HUES48 (cell line): ENCODE data around the gene ZBTB37.

ENCODE experiments used
- H3K27ac ChIP-seq: one replicate; pipeline ENCODE4 v1.7.0; 2013; ENCODE audit warnings: low read depth, low read length, inconsistent platforms
- H3K27me3 ChIP-seq: 2 replicates; pipeline ENCODE4 v1.6.1; 2013; ENCODE audit warnings: mild to moderate bottlenecking, low read length; ENCODE audit not compliant: control insufficient read depth, insufficient read depth
- H3K36me3 ChIP-seq: 2 replicates; pipeline ENCODE4 v1.6.1; 2013; ENCODE audit warnings: low read length; ENCODE audit not compliant: control insufficient read depth, insufficient read depth
- H3K4me1 ChIP-seq: 2 replicates; pipeline ENCODE4 v1.6.1; 2013; ENCODE audit warnings: mild to moderate bottlenecking, low read length; ENCODE audit not compliant: control insufficient read depth, insufficient read depth
- H3K4me3 ChIP-seq: 2 replicates; pipeline ENCODE4 v1.5.1; 2013; ENCODE audit warnings: mild to moderate bottlenecking, low read depth, low read length
- H3K9ac ChIP-seq: 2 replicates; pipeline ENCODE4 v1.6.1; 2013; ENCODE audit warnings: mild to moderate bottlenecking, low read depth, low read length, moderate library complexity
- H3K9me3 ChIP-seq: 2 replicates; pipeline ENCODE4 v1.6.1; 2013; ENCODE audit warnings: low read length; ENCODE audit not compliant: control insufficient read depth, insufficient read depth

Gene ZBTB37

GRCh38 chr1:173946380-173946921 is 78.3 kb downstream of the ZBTB37 start:
- Histone ChIP-seq H3K4me3 (no peak overlapping the region), H3K4me1 (no peaks in the 10 kb centered on the region), H3K27ac (no peak overlapping the region), H3K9me3 (no peaks in the 10 kb centered on the region), H3K27me3 (no peaks in the 10 kb centered on the region), H3K9ac (no peak overlapping the region), H3K36me3 (peaks cover 84% of the 10 kb centered on the region)

- Histone ChIP-seq H3K4me1 (no peaks in the 10 kb centered on the region), H3K4me3 (no peak overlapping the region), H3K9ac (no peak overlapping the region), H3K27me3 (no peaks in the 10 kb centered on the region), H3K36me3 (peaks cover 91% of the 10 kb centered on the region), H3K27ac (no peak overlapping the region), H3K9me3 (no peaks in the 10 kb centered on the region)
Observed at GRCh38 chr1:173948594-173948993, 80.4 kb downstream of the ZBTB37 start.
